H1 (cell line): ENCODE data around the gene SEMA6A.

Source experiments
- CHD1 ChIP-seq: IDR thresholded peaks from 2 replicates; pipeline ENCODE4 v1.6.1; 2012; ENCODE audit warnings: low read depth, low read length, improper control_type of control experiment
- JUN ChIP-seq: IDR thresholded peaks from 2 replicates; pipeline ENCODE4 v1.6.1; 2011; ENCODE audit warnings: low read depth, mild to moderate bottlenecking, improper control_type of control experiment, low read length
- KDM1A ChIP-seq: fragments of 200-600, 300-600 bp; sonication (generic); IDR thresholded peaks from 2 replicates; pipeline ENCODE4 v1.7.1; 2016; ENCODE audit warnings: mild to moderate bottlenecking, low read length, borderline replicate concordance
- POLR2A ChIP-seq, 2 experiments: IDR thresholded peaks; 1 replicate in 1 of 2; 2 replicates in 1 of 2; pipeline ENCODE4 v1.6.1; 2011; ENCODE audit warnings: low read depth in 2 of 2, low read length in 2 of 2, mild to moderate bottlenecking in 2 of 2; ENCODE audit errors: control extremely low read depth in 1 of 2
- POLR2AphosphoS5 ChIP-seq: IDR thresholded peaks from 2 replicates; pipeline ENCODE4 v1.6.1; 2011; ENCODE audit warnings: low read depth, low read length
- SP1 ChIP-seq: IDR thresholded peaks from 2 replicates; pipeline ENCODE4 v1.6.1; 2011; ENCODE audit warnings: low read depth, low read length
- YY1 ChIP-seq: IDR thresholded peaks from 2 replicates; pipeline ENCODE4 v1.6.1; 2011; ENCODE audit warnings: low read depth, mild to moderate bottlenecking, low read length
- TF ChIP-seq, protein P1 (sequence below), 3 experiments: IDR thresholded peaks; 1 replicate in 2 of 3; 2 replicates in 1 of 3; pipeline versions ENCODE4 v1.5.1 to v1.6.1; 2011; ENCODE audit warnings: low read length in 3 of 3, mild to moderate bottlenecking in 3 of 3, inconsistent platforms in 2 of 3, low read depth in 1 of 3, moderate library complexity in 1 of 3; ENCODE audit not compliant: insufficient read depth in 1 of 3; ENCODE audit errors: control extremely low read depth in 1 of 3
- TF ChIP-seq, protein P2 (sequence below): IDR thresholded peaks from 2 replicates; pipeline ENCODE4 v1.6.1; 2012; ENCODE audit warnings: inconsistent platforms

DNA sequence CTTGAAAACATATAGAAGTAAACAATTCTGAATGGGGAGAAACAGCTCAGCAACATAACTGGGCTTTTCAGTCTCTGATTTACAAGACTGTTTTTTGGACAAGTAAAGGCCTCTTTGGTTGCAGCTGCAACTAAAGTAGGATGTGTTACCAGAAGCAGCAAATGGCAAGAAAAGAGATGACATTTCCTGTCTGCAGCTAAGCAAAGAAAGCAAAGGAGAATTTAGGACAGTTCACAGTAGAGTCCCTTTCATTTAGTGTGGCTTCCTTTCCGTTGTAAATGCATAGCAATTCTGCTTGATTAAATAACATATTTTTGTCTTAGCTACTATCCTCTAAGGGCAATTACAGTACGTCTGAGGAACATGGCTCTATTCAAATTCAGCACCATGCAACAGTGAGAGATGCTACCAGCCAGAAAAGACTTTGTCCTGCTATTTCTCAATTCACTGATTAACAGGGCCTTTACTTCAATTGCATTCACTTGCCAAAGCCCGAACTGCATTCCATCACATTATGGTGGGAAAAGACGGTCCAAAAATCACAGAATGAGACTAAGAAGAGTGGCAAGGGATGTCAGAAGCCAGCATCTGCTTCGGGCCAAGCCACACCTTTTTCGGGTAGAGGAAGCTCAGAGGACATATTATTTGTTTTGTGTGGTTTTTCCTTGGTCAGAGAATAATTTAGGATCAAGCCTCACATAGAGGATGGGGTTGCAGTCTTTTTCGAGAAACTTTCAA lies 107.7 kb downstream of the SEMA6A start:
- TF ChIP-seq, protein P1, sequence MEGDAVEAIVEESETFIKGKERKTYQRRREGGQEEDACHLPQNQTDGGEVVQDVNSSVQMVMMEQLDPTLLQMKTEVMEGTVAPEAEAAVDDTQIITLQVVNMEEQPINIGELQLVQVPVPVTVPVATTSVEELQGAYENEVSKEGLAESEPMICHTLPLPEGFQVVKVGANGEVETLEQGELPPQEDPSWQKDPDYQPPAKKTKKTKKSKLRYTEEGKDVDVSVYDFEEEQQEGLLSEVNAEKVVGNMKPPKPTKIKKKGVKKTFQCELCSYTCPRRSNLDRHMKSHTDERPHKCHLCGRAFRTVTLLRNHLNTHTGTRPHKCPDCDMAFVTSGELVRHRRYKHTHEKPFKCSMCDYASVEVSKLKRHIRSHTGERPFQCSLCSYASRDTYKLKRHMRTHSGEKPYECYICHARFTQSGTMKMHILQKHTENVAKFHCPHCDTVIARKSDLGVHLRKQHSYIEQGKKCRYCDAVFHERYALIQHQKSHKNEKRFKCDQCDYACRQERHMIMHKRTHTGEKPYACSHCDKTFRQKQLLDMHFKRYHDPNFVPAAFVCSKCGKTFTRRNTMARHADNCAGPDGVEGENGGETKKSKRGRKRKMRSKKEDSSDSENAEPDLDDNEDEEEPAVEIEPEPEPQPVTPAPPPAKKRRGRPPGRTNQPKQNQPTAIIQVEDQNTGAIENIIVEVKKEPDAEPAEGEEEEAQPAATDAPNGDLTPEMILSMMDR (IDR thresholded peaks at IDR 0.05; ENCODE audit: control extremely low read depth in 1 of 3, insufficient read depth in 1 of 3, low read depth in 1 of 3, low read length in 3 of 3): no peak
- TF ChIP-seq JUN (no peak), CHD1 (no peak), POLR2A (IDR thresholded peaks at IDR 0.05; ENCODE audit: control extremely low read depth in 1 of 2, low read depth in 2 of 2, low read length in 2 of 2) (no peak; a peak in 1 of 3 replicates), YY1 (no peak), SP1 (no peak), POLR2AphosphoS5 (no peak; the same call in 1 of the 2 replicates), KDM1A (no peak)
- TF ChIP-seq, protein P2, sequence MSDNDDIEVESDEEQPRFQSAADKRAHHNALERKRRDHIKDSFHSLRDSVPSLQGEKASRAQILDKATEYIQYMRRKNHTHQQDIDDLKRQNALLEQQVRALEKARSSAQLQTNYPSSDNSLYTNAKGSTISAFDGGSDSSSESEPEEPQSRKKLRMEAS: no peak
